ENCODE results near the gene GALNT13. TPM values are rescaled to one million over a fixed set of nuclear protein-coding genes. Genes with fewer than 3 reads are reported as not detected.

GALNT13 gene
- polyA plus RNA-seq, 1 donor, result 1.6 TPM

DNA sequence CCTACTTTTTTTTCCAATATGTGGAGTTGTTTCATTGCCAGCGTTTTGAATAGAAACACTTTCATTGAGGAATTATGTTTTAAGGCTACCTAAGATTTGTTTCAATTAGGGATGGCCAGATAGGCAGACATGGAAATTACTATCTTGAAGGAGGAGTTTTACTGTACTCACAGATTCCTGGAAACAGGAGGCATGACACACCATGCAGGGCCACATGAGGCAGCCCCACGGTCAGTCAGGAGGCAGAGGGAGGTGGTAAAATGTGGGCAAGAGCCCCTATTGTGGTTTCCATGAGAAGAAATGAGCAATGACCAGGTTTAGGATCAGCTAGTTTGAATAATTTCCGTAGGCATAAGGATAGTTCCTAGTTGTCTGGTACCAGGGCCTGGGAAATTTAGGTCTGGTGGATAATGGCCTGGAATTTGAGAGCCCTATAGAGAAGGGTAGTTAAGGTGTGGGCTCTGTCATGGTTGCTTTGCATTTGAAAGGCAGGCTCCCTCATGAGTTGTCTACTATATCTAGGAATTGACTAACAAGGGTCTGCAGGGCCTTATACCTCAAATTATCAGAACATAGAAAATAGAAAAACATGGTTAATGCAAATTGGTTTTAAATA lies 466.7 kb downstream of the GALNT13 start:
- Histone ChIP-seq H3K36me3 (ENCODE audit: control insufficient read depth, insufficient read depth, low read length) (no peaks in the 10 kb centered on the region), H3K4me1 (ENCODE audit: control insufficient read depth, insufficient read depth, low read length) (no peaks in the 10 kb centered on the region), H3K9me3 (ENCODE audit: control insufficient read depth, low read depth, low read length) (no peaks in the 10 kb centered on the region), H3K27me3 (ENCODE audit: control insufficient read depth, insufficient read depth, low read length) (no peaks in the 10 kb centered on the region), H3K4me3 (ENCODE audit: low read length) (no peak overlapping the region), H3K27ac (ENCODE audit: low read length) (no peak overlapping the region)
- no CpG with 5 or more reads among the region's 3 CpGs for WGBS (ENCODE audit: insufficient coverage, low lambda C conversion rate)
- no peak for DNase-seq

- Histone ChIP-seq H3K9me3 (ENCODE audit: control insufficient read depth, low read depth, low read length) (no peaks in the 10 kb centered on the region), H3K36me3 (ENCODE audit: control insufficient read depth, insufficient read depth, low read length) (no peaks in the 10 kb centered on the region), H3K27me3 (ENCODE audit: control insufficient read depth, insufficient read depth, low read length) (no peaks in the 10 kb centered on the region), H3K27ac (ENCODE audit: low read length) (no peak overlapping the region), H3K4me1 (ENCODE audit: control insufficient read depth, insufficient read depth, low read length) (no peaks in the 10 kb centered on the region), H3K4me3 (ENCODE audit: low read length) (no peak overlapping the region)
- DNase-seq, result no peak
Measured at GRCh38 chr2:154343282-154343681, 471.6 kb downstream of the GALNT13 start.

DNA sequence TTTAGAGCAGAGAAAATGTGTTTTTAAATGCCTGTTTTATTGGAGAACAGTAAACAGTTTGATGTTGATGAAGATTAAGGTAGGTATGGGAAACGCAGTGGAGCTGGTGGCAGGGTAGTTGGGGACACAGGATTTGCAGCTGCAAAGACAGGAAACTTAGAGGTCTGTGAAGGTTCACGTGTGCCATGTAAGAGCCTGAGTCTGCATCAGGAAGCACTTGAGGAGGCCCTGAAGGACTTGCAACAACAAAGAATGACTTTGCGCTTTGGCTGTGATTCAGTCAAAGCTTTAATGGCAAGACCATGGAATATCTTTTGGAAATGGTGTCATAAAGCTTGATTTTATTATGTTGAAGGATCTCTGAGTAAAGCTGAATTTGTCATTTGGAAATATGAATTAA lies 479.2 kb downstream of the GALNT13 start:
- Histone ChIP-seq H3K4me3 (ENCODE audit: low read length) (no peak overlapping the region), H3K9me3 (ENCODE audit: control insufficient read depth, low read depth, low read length) (no peaks in the 10 kb centered on the region), H3K36me3 (ENCODE audit: control insufficient read depth, insufficient read depth, low read length) (no peaks in the 10 kb centered on the region), H3K27me3 (ENCODE audit: control insufficient read depth, insufficient read depth, low read length) (no peaks in the 10 kb centered on the region), H3K4me1 (ENCODE audit: control insufficient read depth, insufficient read depth, low read length) (no peaks in the 10 kb centered on the region), H3K27ac (ENCODE audit: low read length) (no peak overlapping the region)
- no peak for DNase-seq
- WGBS (ENCODE audit: insufficient coverage, low lambda C conversion rate), result 67% methylated on average over 2 of the region's 3 CpGs

DNA sequence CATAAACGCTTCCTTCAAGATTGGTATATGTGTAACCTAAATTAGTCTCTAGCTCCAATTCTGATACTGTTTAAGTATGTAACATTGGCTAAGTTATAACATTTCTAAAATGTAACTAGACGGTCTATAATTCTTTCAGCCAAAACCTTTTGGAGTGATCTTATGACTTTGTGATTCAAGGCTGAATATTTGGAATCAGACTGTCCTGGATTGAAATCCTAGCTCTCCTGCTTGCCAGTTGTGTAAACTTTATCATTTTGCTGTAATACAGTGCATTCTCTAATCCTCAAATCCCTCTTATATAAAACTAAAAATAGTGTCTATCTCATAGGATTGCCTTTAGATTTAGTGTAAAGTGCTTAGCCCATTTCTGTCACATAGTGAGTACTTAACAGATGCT lies 489.6 kb downstream of the GALNT13 start:
- no peak for DNase-seq
- WGBS (ENCODE audit: insufficient coverage, low lambda C conversion rate), result 100% methylated on average over 1 of the region's 2 CpGs
- no peak overlapping the region for H3K27ac ChIP-seq (ENCODE audit: low read length)

GRCh38 chr2:154368153-154368552 lies 496.4 kb downstream of the GALNT13 start:
- H3K27ac ChIP-seq (ENCODE audit: low read length), result no peak overlapping the region
- no peaks in the 10 kb centered on the region for H3K9me3 ChIP-seq (ENCODE audit: control insufficient read depth, low read depth, low read length)
- no peaks in the 10 kb centered on the region for H3K27me3 ChIP-seq (ENCODE audit: control insufficient read depth, insufficient read depth, low read length)
- no peaks in the 10 kb centered on the region for H3K4me1 ChIP-seq (ENCODE audit: control insufficient read depth, insufficient read depth, low read length)
- DNase-seq, result no peak
- no CpG with 5 or more reads among the region's 2 CpGs for WGBS (ENCODE audit: insufficient coverage, low lambda C conversion rate)
- no peak overlapping the region for H3K4me3 ChIP-seq (ENCODE audit: low read length)
- H3K36me3 ChIP-seq (ENCODE audit: control insufficient read depth, insufficient read depth, low read length), result no peaks in the 10 kb centered on the region

More for the DNA sequence above, 489.6 kb downstream of the GALNT13 start:
- no peak overlapping the region for H3K4me3 ChIP-seq (ENCODE audit: low read length)
- H3K4me1 ChIP-seq (ENCODE audit: control insufficient read depth, insufficient read depth, low read length), result no peaks in the 10 kb centered on the region
- H3K9me3 ChIP-seq (ENCODE audit: control insufficient read depth, low read depth, low read length), result no peaks in the 10 kb centered on the region
- H3K36me3 ChIP-seq (ENCODE audit: control insufficient read depth, insufficient read depth, low read length), result no peaks in the 10 kb centered on the region
- no peaks in the 10 kb centered on the region for H3K27me3 ChIP-seq (ENCODE audit: control insufficient read depth, insufficient read depth, low read length)

- no peak for DNase-seq
- no peak overlapping the region for H3K27ac ChIP-seq (ENCODE audit: low read length)
- H3K4me3 ChIP-seq (ENCODE audit: low read length), result no peak overlapping the region
- no peaks in the 10 kb centered on the region for H3K36me3 ChIP-seq (ENCODE audit: control insufficient read depth, insufficient read depth, low read length)
- H3K4me1 ChIP-seq (ENCODE audit: control insufficient read depth, insufficient read depth, low read length), result no peaks in the 10 kb centered on the region
- H3K27me3 ChIP-seq (ENCODE audit: control insufficient read depth, insufficient read depth, low read length), result no peaks in the 10 kb centered on the region
- H3K9me3 ChIP-seq (ENCODE audit: control insufficient read depth, low read depth, low read length), result no peaks in the 10 kb centered on the region
Measured at GRCh38 chr2:154370873-154371272, 499.2 kb downstream of the GALNT13 start.

DNA sequence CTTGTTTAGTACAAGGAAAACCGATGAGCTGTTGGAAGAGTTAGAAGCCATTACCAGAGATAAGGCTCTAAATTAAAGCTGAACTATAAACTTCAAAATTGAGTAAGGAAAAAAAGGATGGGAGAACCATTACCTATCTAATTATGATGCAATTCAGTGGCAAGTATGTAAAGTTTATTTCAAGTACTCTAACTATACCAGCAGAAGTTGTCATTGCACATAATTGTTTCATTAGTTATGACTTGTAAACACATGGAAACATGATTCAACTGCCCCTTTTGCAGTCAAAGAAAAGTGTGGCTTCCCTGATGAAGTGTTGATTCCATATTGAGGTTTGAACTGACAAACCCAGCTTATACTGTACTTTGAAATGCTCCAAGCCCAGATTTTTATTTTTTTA lies 502.7 kb downstream of the GALNT13 start:
- DNase-seq, result no peak
- H3K27ac ChIP-seq (ENCODE audit: low read length), result no peak overlapping the region
- WGBS (ENCODE audit: insufficient coverage, low lambda C conversion rate), result 55% methylated on average over 1 of the region's 1 CpG
- no peaks in the 10 kb centered on the region for H3K9me3 ChIP-seq (ENCODE audit: control insufficient read depth, low read depth, low read length)
- H3K4me1 ChIP-seq (ENCODE audit: control insufficient read depth, insufficient read depth, low read length), result no peaks in the 10 kb centered on the region
- H3K4me3 ChIP-seq (ENCODE audit: low read length), result no peak overlapping the region
- H3K36me3 ChIP-seq (ENCODE audit: control insufficient read depth, insufficient read depth, low read length), result no peaks in the 10 kb centered on the region
- no peaks in the 10 kb centered on the region for H3K27me3 ChIP-seq (ENCODE audit: control insufficient read depth, insufficient read depth, low read length)

GRCh38 chr2:154375579-154375931 lies 503.8 kb downstream of the GALNT13 start:
- Histone ChIP-seq H3K9me3 (ENCODE audit: control insufficient read depth, low read depth, low read length) (no peaks in the 10 kb centered on the region), H3K36me3 (ENCODE audit: control insufficient read depth, insufficient read depth, low read length) (no peaks in the 10 kb centered on the region), H3K27ac (ENCODE audit: low read length) (no peak overlapping the region), H3K4me3 (ENCODE audit: low read length) (no peak overlapping the region), H3K27me3 (ENCODE audit: control insufficient read depth, insufficient read depth, low read length) (no peaks in the 10 kb centered on the region), H3K4me1 (ENCODE audit: control insufficient read depth, insufficient read depth, low read length) (no peaks in the 10 kb centered on the region)
- 4% methylated on average over 3 of the region's 7 CpGs for WGBS (ENCODE audit: insufficient coverage, low lambda C conversion rate)
- DNase-seq, result peak; percentile 6 to 39

GRCh38 chr2:154381931-154382794 lies 510.4 kb downstream of the GALNT13 start:
- no peaks in the 10 kb centered on the region for H3K27me3 ChIP-seq (ENCODE audit: control insufficient read depth, insufficient read depth, low read length)
- DNase-seq, result no peak
- no peak overlapping the region for H3K4me3 ChIP-seq (ENCODE audit: low read length)
- no peaks in the 10 kb centered on the region for H3K36me3 ChIP-seq (ENCODE audit: control insufficient read depth, insufficient read depth, low read length)
- WGBS (ENCODE audit: insufficient coverage, low lambda C conversion rate), result 0% methylated on average over 1 of the region's 2 CpGs
- no peaks in the 10 kb centered on the region for H3K4me1 ChIP-seq (ENCODE audit: control insufficient read depth, insufficient read depth, low read length)
- no peaks in the 10 kb centered on the region for H3K9me3 ChIP-seq (ENCODE audit: control insufficient read depth, low read depth, low read length)
- H3K27ac ChIP-seq (ENCODE audit: low read length), result no peak overlapping the region

GRCh38 chr2:154386186-154386585 lies 514.5 kb downstream of the GALNT13 start:
- H3K27ac ChIP-seq (ENCODE audit: low read length), result no peak overlapping the region
- DNase-seq, result no peak
- H3K4me3 ChIP-seq (ENCODE audit: low read length), result no peak overlapping the region
- no peaks in the 10 kb centered on the region for H3K27me3 ChIP-seq (ENCODE audit: control insufficient read depth, insufficient read depth, low read length)
- H3K9me3 ChIP-seq (ENCODE audit: control insufficient read depth, low read depth, low read length), result no peaks in the 10 kb centered on the region
- no peaks in the 10 kb centered on the region for H3K4me1 ChIP-seq (ENCODE audit: control insufficient read depth, insufficient read depth, low read length)
- H3K36me3 ChIP-seq (ENCODE audit: control insufficient read depth, insufficient read depth, low read length), result no peaks in the 10 kb centered on the region

GRCh38 chr2:154391051-154391450 lies 519.3 kb downstream of the GALNT13 start:
- Histone ChIP-seq H3K27me3 (ENCODE audit: control insufficient read depth, insufficient read depth, low read length) (no peaks in the 10 kb centered on the region), H3K4me3 (ENCODE audit: low read length) (no peak overlapping the region), H3K36me3 (ENCODE audit: control insufficient read depth, insufficient read depth, low read length) (no peaks in the 10 kb centered on the region), H3K27ac (ENCODE audit: low read length) (no peak overlapping the region), H3K4me1 (ENCODE audit: control insufficient read depth, insufficient read depth, low read length) (no peaks in the 10 kb centered on the region), H3K9me3 (ENCODE audit: control insufficient read depth, low read depth, low read length) (no peaks in the 10 kb centered on the region)
- 100% methylated on average over 1 of the region's 1 CpG for WGBS (ENCODE audit: insufficient coverage, low lambda C conversion rate)
- no peak for DNase-seq
